H1 (cell line): Measurements from ENCODE around the gene PTPN13. TPM values are rescaled to one million over a fixed set of nuclear protein-coding genes. Genes with fewer than 3 reads are reported as not detected.

Source experiments
- CTCF ChIA-PET: fragments of 300-600 bp; sonication (Branson Sonifier 250); formaldehyde crosslinking; loops from one replicate; lab custom pipeline; 2021; ENCODE audit not compliant: partially characterized antibody; lab: Charles Lee
- POLR2A ChIA-PET: fragments of 300-600 bp; sonication (Branson Sonifier 250); formaldehyde crosslinking; loops from one replicate; lab custom pipeline; 2021; ENCODE audit warnings: inconsistent platforms; ENCODE audit not compliant: partially characterized antibody; lab: Charles Lee
- DNase-seq, 2 experiments: peaks; one replicate each; pipeline versions ENCODE4 v3.0.0 to v3.0.0-alpha.2; 2010 to 2022; ENCODE audit warnings: low spot score in 2 of 2, low read depth in 1 of 2, mixed read lengths in 1 of 2
- FAIRE-seq: peaks from 2 replicates; lab custom pipeline; 2011; peaks lifted over from hg19 to GRCh38; lab: Jason Lieb, UNC
- H2AFZ ChIP-seq: 2 replicates; pipeline ENCODE4 v1.8.1; 2012; ENCODE audit warnings: low read length, inconsistent platforms
- H2AK5ac ChIP-seq: 2 replicates; pipeline ENCODE4 v1.6.1; 2013; ENCODE audit warnings: low read depth, low read length
- H2BK120ac ChIP-seq: replicated peaks from 2 replicates; pipeline ENCODE3; 2013; ENCODE audit warnings: low read depth, low read length, inconsistent platforms
- H2BK12ac ChIP-seq: 2 replicates; pipeline ENCODE4 v1.6.1; 2013; ENCODE audit warnings: low read depth, low read length
- H2BK15ac ChIP-seq: 2 replicates; pipeline ENCODE4 v1.6.1; 2013; ENCODE audit warnings: low read length
- H2BK20ac ChIP-seq: 2 replicates; pipeline ENCODE4 v1.6.1; 2013; ENCODE audit warnings: low read length
- H2BK5ac ChIP-seq: 2 replicates; pipeline ENCODE4 v1.6.1; 2013; ENCODE audit warnings: low read depth, low read length
- H3K14ac ChIP-seq: 2 replicates; pipeline ENCODE4 v1.6.1; 2013; ENCODE audit warnings: inconsistent platforms; ENCODE audit not compliant: insufficient read length
- H3K18ac ChIP-seq: 2 replicates; pipeline ENCODE4 v1.6.1; 2013; ENCODE audit warnings: low read length; ENCODE audit errors: extremely low read depth
- H3K23ac ChIP-seq: 2 replicates; pipeline ENCODE4 v1.6.1; 2013; ENCODE audit warnings: inconsistent platforms; ENCODE audit not compliant: insufficient read length
- H3K23me2 ChIP-seq: 2 replicates; pipeline ENCODE4 v1.6.1; 2013; ENCODE audit warnings: low read depth, low read length
- H3K27ac ChIP-seq: 2 replicates; pipeline ENCODE4 v1.6.1; 2011; ENCODE audit warnings: low read depth, low read length, inconsistent platforms
- H3K27me3 ChIP-seq, 4 experiments: replicated peaks in 1 of 4; 1 replicate in 1 of 4; 2 replicates in 3 of 4; pipeline versions ENCODE4 v1.6.1 to v1.8.1; 2011 to 2013; ENCODE audit warnings: low read length in 3 of 4, mild to moderate bottlenecking in 3 of 4, inconsistent platforms in 2 of 4, mixed read lengths in 2 of 4, moderate library complexity in 1 of 4; ENCODE audit not compliant: control insufficient read depth in 3 of 4, insufficient read depth in 3 of 4; ENCODE audit errors: extremely low read depth in 1 of 4
- H3K36me3 ChIP-seq, 4 experiments: 2 replicates each; pipeline versions ENCODE4 v1.6.1 to v1.8.1; 2011 to 2013; ENCODE audit warnings: mild to moderate bottlenecking in 4 of 4, low read length in 3 of 4, moderate library complexity in 2 of 4, control low read depth in 1 of 4, inconsistent platforms in 1 of 4; ENCODE audit not compliant: insufficient read depth in 4 of 4, control insufficient read depth in 2 of 4
- H3K4ac ChIP-seq: replicated peaks from 2 replicates; pipeline ENCODE3; 2013; ENCODE audit warnings: low read length, low read depth, mixed read lengths, inconsistent platforms; ENCODE audit not compliant: insufficient read length
- H3K4me1 ChIP-seq, 4 experiments: replicated peaks in 1 of 4; 1 replicate in 1 of 4; 2 replicates in 3 of 4; pipeline versions ENCODE4 v1.6.1 to v1.8.1; 2011 to 2013; ENCODE audit warnings: low read length in 3 of 4, inconsistent platforms in 2 of 4, mixed read lengths in 1 of 4; ENCODE audit not compliant: insufficient read depth in 4 of 4, control insufficient read depth in 3 of 4
- H3K4me2 ChIP-seq, 2 experiments: 2 replicates each; pipeline versions ENCODE4 v1.6.1 to v1.8.1; 2011 to 2013; ENCODE audit warnings: low read depth in 2 of 2, low read length in 2 of 2, control low read depth in 1 of 2, inconsistent platforms in 1 of 2, mild to moderate bottlenecking in 1 of 2; ENCODE audit not compliant: insufficient read depth in 1 of 2
- H3K4me3 ChIP-seq, 4 experiments: fragments of 200-600, 300-600 bp in 1 of 4; sonication (generic), shearing (Covaris generic), sonication (Bioruptor Twin) in 1 of 4; 2 replicates each; pipeline versions ENCODE4 v1.5.1 to v1.8.1; 2011 to 2016; ENCODE audit warnings: low read length in 4 of 4, low read depth in 3 of 4, control low read depth in 2 of 4, inconsistent platforms in 2 of 4, mild to moderate bottlenecking in 2 of 4, mixed read lengths in 1 of 4, moderate library complexity in 1 of 4; ENCODE audit not compliant: insufficient read depth in 2 of 4; ENCODE audit errors: extremely low read depth in 1 of 4
- H3K56ac ChIP-seq: replicated peaks from 2 replicates; pipeline ENCODE3; 2013; ENCODE audit warnings: low read depth, mild to moderate bottlenecking, mixed read lengths, low read length, inconsistent platforms; ENCODE audit not compliant: insufficient read length
- H3K79me1 ChIP-seq: 2 replicates; pipeline ENCODE4 v1.6.1; 2013; ENCODE audit warnings: low read depth, low read length, control low read depth
- H3K79me2 ChIP-seq, 2 experiments: 2 replicates each; pipeline versions ENCODE4 v1.6.1 to v1.8.1; 2012 to 2013; ENCODE audit warnings: low read length in 2 of 2, mild to moderate bottlenecking in 2 of 2, inconsistent platforms in 1 of 2; ENCODE audit not compliant: insufficient read depth in 2 of 2, control insufficient read depth in 1 of 2
- H3K9ac ChIP-seq, 4 experiments: replicated peaks in 1 of 4; 1 replicate in 1 of 4; 2 replicates in 3 of 4; pipeline versions ENCODE4 v1.6.1 to v1.8.1; 2011 to 2013; ENCODE audit warnings: low read depth in 3 of 4, low read length in 3 of 4, control low read depth in 2 of 4, mild to moderate bottlenecking in 2 of 4, moderate library complexity in 2 of 4, inconsistent platforms in 1 of 4; ENCODE audit errors: extremely low read depth in 1 of 4
- H3K9me3 ChIP-seq, 2 experiments: 2 replicates each; pipeline versions ENCODE4 v1.6.1 to v1.8.1; 2012 to 2013; ENCODE audit warnings: mild to moderate bottlenecking in 2 of 2, moderate library complexity in 2 of 2, control low read depth in 1 of 2, inconsistent platforms in 1 of 2, low read depth in 1 of 2, low read length in 1 of 2, mixed read lengths in 1 of 2; ENCODE audit not compliant: insufficient read depth in 2 of 2
- H4K20me1 ChIP-seq, 2 experiments: replicated peaks in 1 of 2; 2 replicates each; pipeline versions ENCODE3 to v1.8.1; 2011 to 2013; ENCODE audit warnings: inconsistent platforms in 2 of 2, low read length in 2 of 2, mild to moderate bottlenecking in 1 of 2; ENCODE audit not compliant: insufficient read depth in 2 of 2, control insufficient read depth in 1 of 2
- H4K5ac ChIP-seq: 2 replicates; pipeline ENCODE4 v1.6.1; 2013; ENCODE audit warnings: low read length, low read depth, mixed read lengths, inconsistent platforms; ENCODE audit not compliant: insufficient read length
- H4K8ac ChIP-seq: 2 replicates; pipeline ENCODE4 v1.8.0; 2013; ENCODE audit warnings: mild to moderate bottlenecking, moderate library complexity, low read length, inconsistent platforms; ENCODE audit not compliant: insufficient read depth; ENCODE audit errors: extremely low read depth
- H4K91ac ChIP-seq: replicated peaks from 2 replicates; pipeline ENCODE3; 2013; ENCODE audit warnings: low read length, mixed read lengths, inconsistent platforms; ENCODE audit not compliant: insufficient read length
- BCL11A ChIP-seq, 2 experiments: IDR thresholded peaks; one replicate each; pipeline ENCODE4 v1.6.1; 2011; ENCODE audit warnings: low read depth in 2 of 2, low read length in 2 of 2, mild to moderate bottlenecking in 2 of 2
- BRCA1 ChIP-seq: IDR thresholded peaks from 2 replicates; pipeline ENCODE4 v1.6.1; 2012; ENCODE audit warnings: low read depth, low read length, improper control_type of control experiment
- CEBPB ChIP-seq: IDR thresholded peaks from 2 replicates; pipeline ENCODE4 v1.6.1; 2012; ENCODE audit warnings: low read depth, low read length
- EGR1 ChIP-seq: IDR thresholded peaks from 2 replicates; pipeline ENCODE4 v1.6.1; 2011; ENCODE audit warnings: low read depth, low read length, borderline replicate concordance
- KDM4A ChIP-seq: IDR thresholded peaks from one replicate; pipeline ENCODE4 v1.7.1; 2012; ENCODE audit warnings: low read depth, mild to moderate bottlenecking, moderate library complexity, low read length, inconsistent platforms; ENCODE audit not compliant: severe bottlenecking
- RAD21 ChIP-seq, 2 experiments: IDR thresholded peaks in 1 of 2; conservative IDR thresholded peaks in 1 of 2; 2 replicates each; pipeline ENCODE4 v1.6.1; 2011; ENCODE audit warnings: low read depth in 2 of 2, low read length in 2 of 2, improper control_type of control experiment in 1 of 2, inconsistent platforms in 1 of 2, mild to moderate bottlenecking in 1 of 2, moderate library complexity in 1 of 2
- RBBP5 ChIP-seq: IDR thresholded peaks from 2 replicates; pipeline ENCODE4 v1.7.1; 2012; ENCODE audit warnings: low read depth, mild to moderate bottlenecking, inconsistent platforms, low read length, moderate library complexity, borderline replicate concordance
- TBP ChIP-seq: IDR thresholded peaks from 2 replicates; pipeline ENCODE4 v1.6.1; 2011; ENCODE audit warnings: low read depth, low read length, improper control_type of control experiment
- ZNF274 ChIP-seq: IDR thresholded peaks from 2 replicates; pipeline ENCODE4 v1.7.0; 2012; ENCODE audit warnings: low read length, borderline replicate concordance; ENCODE audit errors: extremely low read depth
- WGBS, 2 experiments: shearing (Covaris generic) in 1 of 2; methylation state at CpG; one replicate each; pipeline versions ENCODE4 v1.1.6 to v1.1.7; 2013 to 2015; ENCODE audit warnings: low lambda C conversion rate in 2 of 2, mixed read lengths in 2 of 2, inconsistent platforms in 1 of 2, low coverage in 1 of 2, missing lambda C conversion rate in 1 of 2; ENCODE audit not compliant: insufficient replicate concordance in 2 of 2, insufficient coverage in 1 of 2, insufficient read length in 1 of 2; ENCODE audit errors: extremely low coverage in 1 of 2, missing lambda C conversion rate in 1 of 2; 5-methylcytosine and 5-hydroxymethylcytosine counted together
- polyA plus RNA-seq, 7 experiments: library from polyadenylated mRNA; depleted of rRNA in 3 of 7; stranded (reverse) in 5 of 7; unstranded in 2 of 7; fragments of >200 nt in 5 of 7; fragments of 200-250 nt in 2 of 7; gene quantifications; 1 replicate in 5 of 7; 2 replicates in 1 of 7; 4 replicates in 1 of 7; pipeline versions ENCODE4 v1.2.1 to v1.2.3, GENCODE V29; 2011 to 2013; ENCODE audit warnings: missing spikeins in 2 of 7, mixed read lengths in 2 of 7
- total RNA-seq: library from RNA; stranded (reverse); fragmentation: NEBNext Ultra II Directional; extraction: Animal tissue kit (Norgen Biotek cat#: 25700); gene quantifications from 2 replicates; pipeline ENCODE4 v1.2.1, GENCODE V29; 2021
- TF ChIP-seq, protein P1 (sequence below): IDR thresholded peaks from 2 replicates; pipeline ENCODE4 v1.6.1; 2012; ENCODE audit warnings: low read length, inconsistent platforms
- TF ChIP-seq, protein P2 (sequence below): IDR thresholded peaks from 2 replicates; pipeline ENCODE4 v1.6.1; 2012; ENCODE audit warnings: inconsistent platforms
- TF ChIP-seq, protein P3 (sequence below): IDR thresholded peaks from 2 replicates; pipeline ENCODE4 v1.6.1; 2012; ENCODE audit warnings: inconsistent platforms

The PTPN13 gene
- total and polyA plus RNA-seq, 2 of the 8 experiments (the other 6 are each of a cell fraction or from before 2014, with no cell fraction given): 12.7 to 57.9 TPM

DNA sequence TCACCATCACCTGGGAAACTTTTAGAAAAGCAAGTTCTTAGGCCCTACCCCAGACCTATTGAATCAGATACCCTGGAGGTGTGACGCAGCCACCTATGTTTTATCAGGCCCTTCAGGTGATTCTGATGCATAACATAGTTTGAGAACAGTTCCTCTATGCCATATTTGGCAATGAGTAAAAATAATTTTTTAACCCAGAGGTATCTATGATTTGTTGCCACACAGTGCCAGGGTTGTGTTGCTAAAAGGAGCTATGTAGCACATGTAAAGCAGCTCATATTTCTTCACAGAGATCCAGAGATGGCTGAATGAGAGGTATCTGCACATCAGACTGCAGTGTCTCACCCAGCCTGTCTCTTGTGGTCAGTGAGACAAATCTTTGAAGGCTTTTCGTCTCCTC lies 85.3 kb downstream of the PTPN13 start:
- 78% methylated on average over 2 of the region's 2 CpGs; no CpG with 5 or more reads in 1 of the 2 experiments for WGBS, 2 experiments
- H3K4ac ChIP-seq: no peak overlapping the region
- H2BK12ac ChIP-seq: no peak overlapping the region
- no peaks in the 10 kb centered on the region; a peak in 1 of 8 replicates for H3K36me3 ChIP-seq
- H4K20me1 ChIP-seq: no peaks in the 10 kb centered on the region
- H2BK120ac ChIP-seq: no peak overlapping the region
- DNase-seq: no peak
- no peak overlapping the region for H3K18ac ChIP-seq
- H3K23ac ChIP-seq: no peak overlapping the region
- H3K79me2 ChIP-seq: no peaks in the 10 kb centered on the region
- H3K23me2 ChIP-seq: no peaks in the 10 kb centered on the region
- no peak overlapping the region for H4K91ac ChIP-seq
- H3K4me3 ChIP-seq: no peak overlapping the region
- H2AFZ ChIP-seq: no peak overlapping the region
- no peak overlapping the region for H3K14ac ChIP-seq
- no peak overlapping the region for H4K8ac ChIP-seq
- H3K79me1 ChIP-seq: no peaks in the 10 kb centered on the region
- no peaks in the 10 kb centered on the region for H3K4me1 ChIP-seq
- no peak overlapping the region for H3K4me2 ChIP-seq
- H2BK15ac ChIP-seq: no peak overlapping the region
- H2BK20ac ChIP-seq: no peak overlapping the region
- H3K27me3 ChIP-seq: no peaks in the 10 kb centered on the region
- FAIRE-seq: no peak
- H3K9ac ChIP-seq: no peak overlapping the region
- CTCF ChIA-PET: interaction anchor here (0.5 kb wide), 1 partner anchor 14 kb away, joined by 3 read pairs; no protein-coding TSS in a partner anchor
- no peaks in the 10 kb centered on the region for H3K9me3 ChIP-seq
- H2BK5ac ChIP-seq: no peak overlapping the region
- POLR2A ChIA-PET: no interaction called here
- no peak overlapping the region for H3K27ac ChIP-seq
- no peak overlapping the region for H4K5ac ChIP-seq
- no peak overlapping the region for H2AK5ac ChIP-seq
- H3K56ac ChIP-seq: no peak overlapping the region
- TF ChIP-seq ZNF274 (no peak), RBBP5 (no peak), KDM4A (no peak), RAD21 (IDR thresholded peaks at IDR 0.05 in 1 of 2, conservative IDR thresholded peaks at IDR 0.05 in 1 of 2; ENCODE audit: low read depth in 2 of 2, low read length in 2 of 2) (no peak), CEBPB (no peak), TBP (no peak), BRCA1 (no peak), BCL11A (IDR thresholded peaks at IDR 0.05; ENCODE audit: low read depth in 2 of 2, low read length in 2 of 2) (no peak), EGR1 (no peak)
- TF ChIP-seq, protein P1, sequence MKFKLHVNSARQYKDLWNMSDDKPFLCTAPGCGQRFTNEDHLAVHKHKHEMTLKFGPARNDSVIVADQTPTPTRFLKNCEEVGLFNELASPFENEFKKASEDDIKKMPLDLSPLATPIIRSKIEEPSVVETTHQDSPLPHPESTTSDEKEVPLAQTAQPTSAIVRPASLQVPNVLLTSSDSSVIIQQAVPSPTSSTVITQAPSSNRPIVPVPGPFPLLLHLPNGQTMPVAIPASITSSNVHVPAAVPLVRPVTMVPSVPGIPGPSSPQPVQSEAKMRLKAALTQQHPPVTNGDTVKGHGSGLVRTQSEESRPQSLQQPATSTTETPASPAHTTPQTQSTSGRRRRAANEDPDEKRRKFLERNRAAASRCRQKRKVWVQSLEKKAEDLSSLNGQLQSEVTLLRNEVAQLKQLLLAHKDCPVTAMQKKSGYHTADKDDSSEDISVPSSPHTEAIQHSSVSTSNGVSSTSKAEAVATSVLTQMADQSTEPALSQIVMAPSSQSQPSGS: no peak
- TF ChIP-seq, protein P2, sequence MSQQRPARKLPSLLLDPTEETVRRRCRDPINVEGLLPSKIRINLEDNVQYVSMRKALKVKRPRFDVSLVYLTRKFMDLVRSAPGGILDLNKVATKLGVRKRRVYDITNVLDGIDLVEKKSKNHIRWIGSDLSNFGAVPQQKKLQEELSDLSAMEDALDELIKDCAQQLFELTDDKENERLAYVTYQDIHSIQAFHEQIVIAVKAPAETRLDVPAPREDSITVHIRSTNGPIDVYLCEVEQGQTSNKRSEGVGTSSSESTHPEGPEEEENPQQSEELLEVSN: no peak
- TF ChIP-seq, protein P3, sequence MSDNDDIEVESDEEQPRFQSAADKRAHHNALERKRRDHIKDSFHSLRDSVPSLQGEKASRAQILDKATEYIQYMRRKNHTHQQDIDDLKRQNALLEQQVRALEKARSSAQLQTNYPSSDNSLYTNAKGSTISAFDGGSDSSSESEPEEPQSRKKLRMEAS: no peak
